ENCODE measurements around the gene ARHGEF12.

Gene ARHGEF12

GRCh38 chr11:120514541-120515121, 178.4 kb downstream of the ARHGEF12 start:
- DNase-seq (ENCODE audit: low read depth in 2 of 2), result no peak
- no peak overlapping the region for H3K4me3 ChIP-seq (replicated peaks in 1 of 2; ENCODE audit: low read depth in 2 of 2, low read length in 2 of 2)
- TF ChIP-seq CTCF (IDR thresholded peaks at IDR 0.05; ENCODE audit: low read depth, low read length), result no peak

DNA sequence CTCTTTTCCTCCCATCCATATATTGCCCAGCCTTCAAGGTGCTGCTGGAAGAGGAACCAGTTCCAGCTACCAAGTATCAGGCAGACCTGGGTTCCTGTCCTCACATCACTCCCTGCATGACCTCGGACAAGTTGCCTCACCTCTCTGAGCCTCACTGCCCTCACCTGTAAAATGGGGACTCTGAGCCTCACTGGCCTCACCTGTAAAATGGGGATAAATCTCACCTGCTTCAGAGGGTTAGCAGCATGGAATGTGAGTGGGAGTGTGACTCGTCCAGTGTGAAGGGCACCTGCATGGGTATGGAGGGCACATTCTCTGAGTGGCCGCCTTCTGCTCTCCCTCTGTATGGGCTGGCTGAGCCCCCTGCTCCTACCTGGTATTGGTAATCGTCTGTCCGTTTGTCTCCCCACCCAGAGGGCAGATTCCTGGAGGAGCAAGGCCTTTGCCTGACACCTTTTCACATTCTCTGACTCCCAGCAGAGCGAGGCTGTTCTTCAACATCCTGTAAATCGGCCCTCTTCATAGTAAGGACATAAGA, 179.0 kb downstream of the ARHGEF12 start:
- no peak for DNase-seq (ENCODE audit: low read depth in 2 of 2)
- no peak overlapping the region for H3K4me3 ChIP-seq (replicated peaks in 1 of 2; ENCODE audit: low read depth in 2 of 2, low read length in 2 of 2)
- TF ChIP-seq CTCF (IDR thresholded peaks at IDR 0.05; ENCODE audit: low read depth, low read length), result no peak

GRCh38 chr11:120516461-120517389, 180.5 kb downstream of the ARHGEF12 start:
- no peak for DNase-seq (ENCODE audit: low read depth in 2 of 2)
- TF ChIP-seq CTCF (IDR thresholded peaks at IDR 0.05; ENCODE audit: low read depth, low read length), result no peak
- H3K4me3 ChIP-seq (replicated peaks in 1 of 2; ENCODE audit: low read depth in 2 of 2, low read length in 2 of 2), result no peak overlapping the region

GRCh38 chr11:120517390-120517761, 181.2 kb downstream of the ARHGEF12 start:
- no peak overlapping the region for H3K4me3 ChIP-seq (replicated peaks in 1 of 2; ENCODE audit: low read depth in 2 of 2, low read length in 2 of 2)
- DNase-seq (ENCODE audit: low read depth in 2 of 2), result peak in 1 of 2 donors; percentile 42
- TF ChIP-seq CTCF (IDR thresholded peaks at IDR 0.05; ENCODE audit: low read depth, low read length), result no peak

- no peak overlapping the region for H3K4me3 ChIP-seq (replicated peaks in 1 of 2; ENCODE audit: low read depth in 2 of 2, low read length in 2 of 2)
- DNase-seq (ENCODE audit: low read depth in 2 of 2), result peak in 1 of 2 donors; percentile 31
- TF ChIP-seq CTCF (IDR thresholded peaks at IDR 0.05; ENCODE audit: low read depth, low read length), result no peak
Measured at GRCh38 chr11:120517801-120518291, 181.6 kb downstream of the ARHGEF12 start.

DNA sequence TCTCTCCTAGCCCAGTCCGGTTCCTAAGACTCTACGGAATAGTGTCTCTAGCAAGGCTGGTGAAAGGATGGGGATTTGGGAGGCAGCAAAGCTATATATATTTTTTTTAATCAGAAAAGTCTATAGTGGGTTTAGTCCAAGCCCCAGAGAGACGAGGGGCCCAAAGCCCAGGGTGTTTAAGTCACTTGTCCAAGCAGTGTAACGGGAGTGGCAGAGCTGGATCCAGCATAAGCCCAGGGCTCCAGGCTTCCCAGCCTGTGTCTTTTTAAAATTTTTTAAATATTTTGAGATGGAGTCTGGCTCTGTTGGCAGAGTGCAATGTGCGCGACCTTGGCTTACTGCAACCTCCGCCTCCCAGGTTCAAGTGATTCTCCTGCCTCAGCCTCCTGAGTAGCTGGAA, 182.1 kb downstream of the ARHGEF12 start:
- DNase-seq (ENCODE audit: low read depth in 2 of 2), result no peak
- H3K4me3 ChIP-seq (replicated peaks in 1 of 2; ENCODE audit: low read depth in 2 of 2, low read length in 2 of 2), result no peak overlapping the region
- TF ChIP-seq CTCF (IDR thresholded peaks at IDR 0.05; ENCODE audit: low read depth, low read length), result no peak

Measured in cardiac fibroblast (primary cell).